SK-N-SH (cell line): ENCODE data around the gene MTHFD1L. TPM values are rescaled to one million over a fixed set of nuclear protein-coding genes. Genes with fewer than 3 reads are reported as not detected.

Source experiments
- CTCF ChIA-PET: fragments of 300-600, 350-600 bp; formaldehyde crosslinking; extraction: SDS; loops from one replicate; lab custom pipeline; 2021; lab: Yijun Ruan, JAX
- POLR2A ChIA-PET: fragments of 350-600 bp; sonication (Branson Sonifier 250); formaldehyde crosslinking; extraction: SDS; loops from one replicate; lab custom pipeline; 2020; ENCODE audit warnings: antibody characterized with exemption, inconsistent platforms; lab: Yijun Ruan, JAX
- DNase-seq: peaks from one replicate; pipeline ENCODE4 v3.0.0; 2012
- H2AFZ ChIP-seq: fragments of 200-600 bp; sonication (generic); 2 replicates; pipeline ENCODE4 v1.8.1; 2016; ENCODE audit warnings: antibody characterized with exemption, mild to moderate bottlenecking, low read depth
- H3F3A ChIP-seq: fragments of 200-600 bp; sonication (generic); replicated peaks from 2 replicates; pipeline ENCODE3; 2016; ENCODE audit warnings: antibody characterized with exemption, mild to moderate bottlenecking; ENCODE audit not compliant: insufficient read depth
- H3K27ac ChIP-seq, 2 experiments: fragments of 200-500 bp in 1 of 2; fragments of 200-600 bp in 1 of 2; sonication (Bioruptor generic) in 1 of 2; sonication (generic), shearing (Covaris generic) in 1 of 2; 2 replicates each; pipeline versions ENCODE4 v1.5.1 to v1.6.1; 2014 to 2016; ENCODE audit warnings: low read depth in 2 of 2, inconsistent platforms in 1 of 2, low read length in 1 of 2, mild to moderate bottlenecking in 1 of 2, mixed read lengths in 1 of 2
- H3K27me3 ChIP-seq: fragments of 200-600 bp; sonication (generic), shearing (Covaris generic); 2 replicates; pipeline ENCODE4 v1.6.1; 2016; ENCODE audit warnings: mixed run types; ENCODE audit not compliant: insufficient read depth
- H3K36me3 ChIP-seq, 2 experiments: fragments of 200-500 bp in 1 of 2; fragments of 200-600 bp in 1 of 2; sonication (Bioruptor generic) in 1 of 2; sonication (generic) in 1 of 2; replicated peaks in 1 of 2; 2 replicates each; pipeline versions ENCODE3 to v1.5.1; 2014 to 2016; ENCODE audit warnings: low read length in 1 of 2, mild to moderate bottlenecking in 1 of 2; ENCODE audit not compliant: insufficient read depth in 2 of 2, control insufficient read depth in 1 of 2
- H3K4me1 ChIP-seq, 2 experiments: fragments of 200-500 bp in 1 of 2; fragments of 200-600 bp in 1 of 2; sonication (Bioruptor generic) in 1 of 2; sonication (generic), shearing (Covaris generic) in 1 of 2; 2 replicates each; pipeline versions ENCODE4 v1.5.1 to v1.6.1; 2014 to 2016; ENCODE audit warnings: low read depth in 1 of 2, low read length in 1 of 2, mixed run types in 1 of 2; ENCODE audit not compliant: insufficient read depth in 2 of 2, control insufficient read depth in 1 of 2
- H3K4me2 ChIP-seq: fragments of 200-600 bp; sonication (generic), shearing (Covaris generic); 2 replicates; pipeline ENCODE4 v1.6.1; 2017; ENCODE audit warnings: mixed run types
- H3K4me3 ChIP-seq, 2 experiments: fragments of 200-500 bp in 1 of 2; fragments of 200-600 bp in 1 of 2; sonication (Bioruptor generic) in 1 of 2; sonication (generic), shearing (Covaris generic) in 1 of 2; 2 replicates each; pipeline versions ENCODE4 v1.5.1 to v1.8.1; 2014 to 2016; ENCODE audit warnings: low read depth in 2 of 2, inconsistent platforms in 1 of 2, low read length in 1 of 2, mild to moderate bottlenecking in 1 of 2, mixed read lengths in 1 of 2, moderate library complexity in 1 of 2
- H3K79me2 ChIP-seq: fragments of 200-600 bp; sonication (generic); 2 replicates; pipeline ENCODE4 v1.8.1; 2017; ENCODE audit warnings: mild to moderate bottlenecking; ENCODE audit not compliant: insufficient read depth
- H3K9ac ChIP-seq: fragments of 200-600 bp; sonication (generic); 2 replicates; pipeline ENCODE4 v1.6.1; 2017; ENCODE audit warnings: mixed run types
- H3K9me2 ChIP-seq: fragments of 200-600 bp; sonication (generic); 2 replicates; pipeline ENCODE4 v1.6.1; 2017; ENCODE audit warnings: mixed run types
- H3K9me3 ChIP-seq: fragments of 200-600 bp; sonication (generic); 2 replicates; pipeline ENCODE4 v1.6.1; 2017; ENCODE audit warnings: mixed run types, mild to moderate bottlenecking, moderate library complexity
- H4K20me1 ChIP-seq: fragments of 200-600 bp; sonication (generic); 2 replicates; pipeline ENCODE4 v1.6.1; 2017; ENCODE audit warnings: mild to moderate bottlenecking, mixed run types; ENCODE audit not compliant: insufficient read depth
- CHD2 ChIP-seq: fragments of 150-350 bp; IDR thresholded peaks from 2 replicates; pipeline ENCODE4 v1.6.1; 2018; ENCODE audit warnings: low read length; ENCODE audit not compliant: partially characterized antibody
- FOSL2 ChIP-seq: IDR thresholded peaks from 2 replicates; pipeline ENCODE4 v1.4.0; 2012; ENCODE audit warnings: low read depth, mild to moderate bottlenecking, moderate library complexity, borderline replicate concordance
- GABPA ChIP-seq: IDR thresholded peaks from 2 replicates; pipeline ENCODE4 v1.4.0; 2012; ENCODE audit warnings: low read depth, mild to moderate bottlenecking
- MXI1 ChIP-seq: IDR thresholded peaks from 2 replicates; pipeline ENCODE4 v1.6.1; 2012; ENCODE audit warnings: mild to moderate bottlenecking, low read depth, low read length, improper control_type of control experiment
- NFIC ChIP-seq: IDR thresholded peaks from 2 replicates; pipeline ENCODE4 v1.4.0; 2012; ENCODE audit warnings: borderline replicate concordance
- PBX3 ChIP-seq: IDR thresholded peaks from 2 replicates; pipeline ENCODE4; 2012
- POLR2AphosphoS5 ChIP-seq: IDR thresholded peaks from 2 replicates; pipeline ENCODE4 v1.6.1; 2012; ENCODE audit warnings: low read depth, low read length
- RAD21 ChIP-seq: IDR thresholded peaks from 2 replicates; pipeline ENCODE4 v1.6.1; 2012; ENCODE audit warnings: mild to moderate bottlenecking, low read length
- REST ChIP-seq: IDR thresholded peaks from 2 replicates; pipeline ENCODE4 v1.6.1; 2012; ENCODE audit warnings: mild to moderate bottlenecking, low read depth, low read length, moderate library complexity
- RFX5 ChIP-seq: IDR thresholded peaks from 2 replicates; pipeline ENCODE4 v1.6.1; 2012; ENCODE audit warnings: mild to moderate bottlenecking, improper control_type of control experiment, low read length
- TCF12 ChIP-seq: IDR thresholded peaks from 2 replicates; pipeline ENCODE4 v1.4.0; 2012
- ZBTB33 ChIP-seq: IDR thresholded peaks from 2 replicates; pipeline ENCODE4 v1.4.0; 2012; ENCODE audit warnings: low read depth, borderline replicate concordance
- WGBS: methylation state at CpG from one replicate; pipeline ENCODE4 v1.1.6; 2017; ENCODE audit warnings: low lambda C conversion rate; 5-methylcytosine and 5-hydroxymethylcytosine counted together
- polyA plus RNA-seq, 3 experiments: library from polyadenylated mRNA; depleted of rRNA; stranded (reverse); fragments of >200 nt; gene quantifications; 2 replicates each; pipeline ENCODE4 v1.2.3, GENCODE V29; 2012

Gene MTHFD1L
- polyA plus RNA-seq, 1 of the 3 experiments (the other 2 are of a cell fraction): 37.0 TPM

- H2AFZ ChIP-seq: no peak overlapping the region
- no peaks in the 10 kb centered on the region for H3K27me3 ChIP-seq
- H3K79me2 ChIP-seq: no peaks in the 10 kb centered on the region
- no peak for DNase-seq
- ChIA-PET POLR2A (no interaction called here), CTCF (interaction anchor here (1.1 to 4.4 kb wide), 3 partner anchors 12 to 322 kb away, joined by 3 to 26 read pairs (median 10); no protein-coding TSS in a partner anchor)
- H3K36me3 ChIP-seq: peaks cover 2 to 7% of the 10 kb centered on the region in 2 experiments
- peaks cover 3 to 23% of the 10 kb centered on the region in 2 experiments; a peak in 3 of 4 replicates for H3K4me1 ChIP-seq
- no peaks in the 10 kb centered on the region for H4K20me1 ChIP-seq
- no peaks in the 10 kb centered on the region for H3K9me2 ChIP-seq
- TF ChIP-seq PBX3 (no peak), NFIC (no peak), REST (no peak), RAD21 (no peak), ZBTB33 (no peak), RFX5 (no peak), TCF12 (no peak), CHD2 (no peak), MXI1 (no peak), GABPA (no peak), POLR2AphosphoS5 (no peak), FOSL2 (no peak)
- H3F3A ChIP-seq: peaks cover 25% of the 10 kb centered on the region
- 94% methylated on average over 15 of the region's 17 CpGs for WGBS
- no peak overlapping the region for H3K4me3 ChIP-seq
- H3K9ac ChIP-seq: no peak overlapping the region
- no peaks in the 10 kb centered on the region for H3K9me3 ChIP-seq
- H3K27ac ChIP-seq: no peak overlapping the region
- H3K4me2 ChIP-seq: no peak overlapping the region
These were observed 137.0 kb downstream of the MTHFD1L start for GRCh38 chr6:151002491-151002935.
